Panc1 (cell line): Measurements from ENCODE around the gene CAMKK1. TPM values are rescaled to one million over a fixed set of nuclear protein-coding genes. Genes with fewer than 3 reads are reported as not detected.

ENCODE experiments used
- ATAC-seq: fragments of 200-7000 bp; cut with Tn5 transposase; 2 replicates; pipeline ENCODE4 v1.9.1; 2020; ENCODE audit warnings: mild to moderate bottlenecking, moderate library complexity
- BruUV-seq: library from RNA; stranded (reverse); fragments of 400-500 nt; replicated peaks from 2 replicates; lab custom pipeline; 2021; lab: Mats Ljungman, UMichigan
- CTCF ChIA-PET: fragments of 300-600 bp; sonication (Branson Sonifier 250); formaldehyde crosslinking; loops from one replicate; lab custom pipeline; 2022; ENCODE audit warnings: antibody characterized with exemption; lab: Charles Lee
- POLR2A ChIA-PET: fragments of 300-600 bp; sonication (Branson Sonifier 250); formaldehyde crosslinking; loops from one replicate; lab custom pipeline; 2022; ENCODE audit warnings: antibody characterized with exemption; lab: Charles Lee
- DNase-seq: peaks from one replicate; pipeline ENCODE4 v3.0.0-alpha.2; 2010; ENCODE audit warnings: low read depth, low spot score
- H3K27ac ChIP-seq: 2 replicates; pipeline ENCODE4 v1.5.1; 2011; ENCODE audit warnings: mild to moderate bottlenecking, low read length, inconsistent platforms
- H3K27me3 ChIP-seq: fragments of 200-500 bp; sonication (Bioruptor generic); 2 replicates; pipeline ENCODE4 v1.6.0; 2014; ENCODE audit warnings: low read length, inconsistent platforms; ENCODE audit not compliant: control insufficient read depth, insufficient read depth
- H3K36me3 ChIP-seq: fragments of 200-500 bp; sonication (Bioruptor generic); 2 replicates; pipeline ENCODE4 v1.5.1; 2014; ENCODE audit warnings: inconsistent platforms, mild to moderate bottlenecking, low read length, moderate library complexity; ENCODE audit not compliant: control insufficient read depth, insufficient read depth
- H3K4me1 ChIP-seq: 2 replicates; pipeline ENCODE4 v1.5.1; 2011; ENCODE audit warnings: inconsistent platforms, mild to moderate bottlenecking, low read length, moderate library complexity; ENCODE audit not compliant: control insufficient read depth, insufficient read depth
- H3K4me3 ChIP-seq, 2 experiments: 2 replicates each; pipeline ENCODE4 v1.5.1; 2011 to 2012; ENCODE audit warnings: low read depth in 2 of 2, low read length in 2 of 2, mild to moderate bottlenecking in 2 of 2, inconsistent platforms in 1 of 2, moderate library complexity in 1 of 2
- H3K9me3 ChIP-seq: fragments of 200-500 bp; sonication (Bioruptor generic); 2 replicates; pipeline ENCODE4 v1.5.1; 2014; ENCODE audit warnings: low read depth, mild to moderate bottlenecking, inconsistent platforms, low read length, moderate library complexity; ENCODE audit not compliant: control insufficient read depth, insufficient read depth
- CTCF ChIP-seq: fragments of 450-650 bp; IDR thresholded peaks from 2 replicates; pipeline ENCODE4 v1.5.1; 2017; ENCODE audit warnings: mild to moderate bottlenecking
- POLR2AphosphoS5 ChIP-seq: IDR thresholded peaks from 2 replicates; pipeline ENCODE4 v1.6.1; 2012; ENCODE audit warnings: mild to moderate bottlenecking, low read depth, low read length, moderate library complexity
- REST ChIP-seq, 2 experiments: IDR thresholded peaks; 2 replicates each; pipeline ENCODE4 v1.6.1; 2011 to 2012; ENCODE audit warnings: low read depth in 2 of 2, control low read depth in 1 of 2, low read length in 1 of 2, mild to moderate bottlenecking in 1 of 2, moderate library complexity in 1 of 2; ENCODE audit not compliant: insufficient read depth in 1 of 2
- SIN3A ChIP-seq: IDR thresholded peaks from 2 replicates; pipeline ENCODE4 v1.6.1; 2012; ENCODE audit warnings: low read depth, mild to moderate bottlenecking, low read length, moderate library complexity, borderline replicate concordance; ENCODE audit not compliant: insufficient read depth
- TCF7L2 ChIP-seq: IDR thresholded peaks from 2 replicates; pipeline ENCODE4 v1.6.1; 2011; ENCODE audit warnings: mild to moderate bottlenecking, low read depth, low read length, inconsistent platforms
- in situ Hi-C: cut with HindIII; loops from 2 replicates; pipeline ENCODE4 v1.10.0; 2016; ENCODE audit warnings: low sequenced_read_pairs, low pct_unique_long_range_greater_than_20kb
- intact Hi-C: fragments of 100-400 bp; cut with micrococcal nuclease; formaldehyde crosslinking; loops from one replicate; pipeline ENCODE4 v1.10.0; 2022; ENCODE audit not compliant: unreplicated experiment
- total RNA-seq: library from RNA; stranded (reverse); gene quantifications from one replicate; pipeline ENCODE4 v1.2.1, GENCODE V29; 2021; ENCODE audit not compliant: unreplicated experiment

CAMKK1 gene
- total RNA-seq, 1 experiment from 2014 or later = 6.7 TPM

DNA sequence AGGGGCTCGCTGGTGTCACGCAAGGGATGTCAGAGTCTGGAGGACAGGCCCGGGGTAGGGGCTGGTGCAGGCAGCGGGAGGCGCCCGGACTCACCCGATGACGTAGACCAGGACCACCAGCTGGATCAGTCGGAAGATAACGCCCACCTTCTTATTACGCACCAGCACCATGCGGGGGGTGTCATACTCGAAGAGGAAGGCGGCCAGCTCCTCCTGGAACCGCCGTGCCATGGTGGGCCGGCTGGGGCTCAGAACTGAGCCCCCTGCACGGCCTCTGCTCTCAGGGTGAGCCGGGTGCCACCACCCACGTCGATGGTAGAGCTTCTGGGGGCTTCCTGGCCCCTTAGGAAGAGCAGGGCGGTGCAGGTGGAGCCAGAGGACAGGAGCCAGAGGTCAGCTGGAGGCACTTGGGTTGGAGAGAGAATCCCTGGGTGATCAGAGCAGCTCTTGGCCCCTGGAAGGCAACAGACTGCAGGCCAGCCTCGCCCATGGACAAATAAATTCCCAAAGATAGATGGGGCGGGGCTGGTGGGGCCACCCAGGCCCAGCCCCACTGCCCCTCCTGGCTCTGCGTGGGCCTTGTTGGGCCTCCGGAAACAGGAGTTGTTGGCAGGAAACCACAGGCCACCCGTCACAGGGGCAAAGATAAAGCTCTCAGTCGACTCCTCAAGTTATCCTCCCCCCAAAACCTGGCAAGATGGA lies 23.3 kb upstream of the CAMKK1 start, which contains the start of gene P2RX1:
TSS of gene P2RX1 (minus strand) at position 471 of the 702 bp plus-strand sequence. CDS start at position 231, 240 bp downstream.
- no peak within 1 kb of the TSS for H3K4me3 ChIP-seq
- no peaks in the 10 kb centered on the region; the same call in 1 of the 2 replicates for H3K4me1 ChIP-seq
- ATAC-seq (no peak), DNase-seq (no peak)
- TF ChIP-seq CTCF (no peak), SIN3A (no peak), POLR2AphosphoS5 (no peak), TCF7L2 (no peak), REST (IDR thresholded peaks at IDR 0.05; ENCODE audit: insufficient read depth in 1 of 2, low read depth in 2 of 2, low read length in 1 of 2) (no peak)
- ChIA-PET POLR2A (no interaction called here), CTCF (no interaction called here)
- H3K27ac ChIP-seq = no peak within 1 kb of the TSS
- intact Hi-C loops = no loop called here
- H3K36me3 ChIP-seq = no peaks in the 10 kb centered on the region
- no peaks in the 10 kb centered on the region for H3K9me3 ChIP-seq
- in situ Hi-C loops = no loop called here
- no peaks in the 10 kb centered on the region for H3K27me3 ChIP-seq
- BruUV-seq = no TSS peak

- in situ Hi-C loops = no loop called here
- H3K4me3 ChIP-seq = no peak overlapping the region
- ATAC-seq (no peak), DNase-seq (no peak)
- POLR2A ChIA-PET = no interaction called here
- H3K27me3 ChIP-seq = no peaks in the 10 kb centered on the region
- CTCF ChIA-PET = no interaction called here
- intact Hi-C loops = no loop called here
- H3K36me3 ChIP-seq = no peaks in the 10 kb centered on the region
- TF ChIP-seq TCF7L2 = no peak
- no peak for TF ChIP-seq REST (IDR thresholded peaks at IDR 0.05; ENCODE audit: insufficient read depth in 1 of 2, low read depth in 2 of 2, low read length in 1 of 2)
- TF ChIP-seq POLR2AphosphoS5 = no peak
- TF ChIP-seq SIN3A = no peak
- no peak for TF ChIP-seq CTCF
- H3K27ac ChIP-seq = no peak overlapping the region
- H3K4me1 ChIP-seq = no peaks in the 10 kb centered on the region; the same call in 1 of the 2 replicates
- no peaks in the 10 kb centered on the region for H3K9me3 ChIP-seq
- no TSS peak for BruUV-seq
These were observed 22.7 kb upstream of the CAMKK1 start for GRCh38 chr17:3915581-3915994.
